Chondrocyte (in vitro differentiated cells): Measurements from ENCODE around the gene RHOT1. TPM values are rescaled to one million over a fixed set of nuclear protein-coding genes. Genes with fewer than 3 reads are reported as not detected.

ENCODE experiments used
- DNase-seq: peaks from one replicate; pipeline ENCODE4 v3.0.0; 2021; ENCODE audit warnings: mixed read lengths, low spot score
- H3K27ac Mint-ChIP-seq: one replicate; pipeline ENCODE4 v1.8.0; 2021; ENCODE audit warnings: mild to moderate bottlenecking, moderate library complexity, mixed read lengths; ENCODE audit not compliant: unreplicated experiment
- H3K27me3 Mint-ChIP-seq: 2 replicates; pipeline ENCODE4 v1.8.0; 2021; ENCODE audit warnings: low read depth, mixed read lengths
- H3K36me3 Mint-ChIP-seq: 2 replicates; pipeline ENCODE4 v1.8.0; 2021; ENCODE audit warnings: low read depth, mixed read lengths
- H3K4me1 Mint-ChIP-seq: 2 replicates; pipeline ENCODE4 v1.8.0; 2021; ENCODE audit warnings: low read depth, mild to moderate bottlenecking, mixed read lengths
- H3K4me3 Mint-ChIP-seq: one replicate; pipeline ENCODE4 v1.8.0; 2021; ENCODE audit warnings: mild to moderate bottlenecking, moderate library complexity, mixed read lengths; ENCODE audit not compliant: unreplicated experiment
- H3K9me3 Mint-ChIP-seq: 2 replicates; pipeline ENCODE4 v1.8.0; 2021; ENCODE audit warnings: low read depth, mixed read lengths
- total RNA-seq: library from RNA; stranded (reverse); gene quantifications from 3 replicates; pipeline ENCODE4 v1.2.1, GENCODE V29; 2021
- TF ChIP-seq, protein P1 (sequence below): fragments of 200-600 bp; sonication (generic); IDR thresholded peaks from 2 replicates; pipeline ENCODE4 v1.5.0; 2021; ENCODE audit warnings: antibody characterized with exemption, mild to moderate bottlenecking, moderate library complexity

RHOT1 gene
- total RNA-seq, 1 donor from 2014 or later = 27.0 TPM

DNA sequence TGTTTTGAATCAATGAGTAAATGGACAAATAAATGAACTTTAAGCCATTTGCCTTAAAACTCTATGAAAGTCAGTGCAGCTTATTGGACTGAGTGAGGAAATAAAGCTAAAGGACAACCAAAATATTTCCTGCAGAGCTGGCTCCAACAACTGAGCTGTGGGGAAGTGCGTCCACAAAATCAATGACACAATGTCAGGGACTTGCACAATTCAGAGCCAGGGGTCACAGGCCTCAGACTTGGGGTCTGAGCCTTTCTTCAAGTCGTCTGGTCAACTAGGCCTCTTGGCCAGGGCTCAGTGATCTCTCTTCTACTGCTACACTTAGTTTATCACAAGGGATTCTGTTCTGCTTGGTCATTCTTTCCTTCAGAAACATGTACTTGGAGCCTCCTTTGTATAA lies 97.2 kb downstream of the RHOT1 start:
- Mint-ChIP-seq H3K27me3 (no peaks in the 10 kb centered on the region), H3K27ac (no peak overlapping the region), H3K4me1 (no peaks in the 10 kb centered on the region), H3K4me3 (no peak overlapping the region), H3K9me3 (no peaks in the 10 kb centered on the region), H3K36me3 (peaks cover 4% of the 10 kb centered on the region)
- TF ChIP-seq, protein P1, sequence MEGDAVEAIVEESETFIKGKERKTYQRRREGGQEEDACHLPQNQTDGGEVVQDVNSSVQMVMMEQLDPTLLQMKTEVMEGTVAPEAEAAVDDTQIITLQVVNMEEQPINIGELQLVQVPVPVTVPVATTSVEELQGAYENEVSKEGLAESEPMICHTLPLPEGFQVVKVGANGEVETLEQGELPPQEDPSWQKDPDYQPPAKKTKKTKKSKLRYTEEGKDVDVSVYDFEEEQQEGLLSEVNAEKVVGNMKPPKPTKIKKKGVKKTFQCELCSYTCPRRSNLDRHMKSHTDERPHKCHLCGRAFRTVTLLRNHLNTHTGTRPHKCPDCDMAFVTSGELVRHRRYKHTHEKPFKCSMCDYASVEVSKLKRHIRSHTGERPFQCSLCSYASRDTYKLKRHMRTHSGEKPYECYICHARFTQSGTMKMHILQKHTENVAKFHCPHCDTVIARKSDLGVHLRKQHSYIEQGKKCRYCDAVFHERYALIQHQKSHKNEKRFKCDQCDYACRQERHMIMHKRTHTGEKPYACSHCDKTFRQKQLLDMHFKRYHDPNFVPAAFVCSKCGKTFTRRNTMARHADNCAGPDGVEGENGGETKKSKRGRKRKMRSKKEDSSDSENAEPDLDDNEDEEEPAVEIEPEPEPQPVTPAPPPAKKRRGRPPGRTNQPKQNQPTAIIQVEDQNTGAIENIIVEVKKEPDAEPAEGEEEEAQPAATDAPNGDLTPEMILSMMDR = no peak
- no peak for DNase-seq

DNA sequence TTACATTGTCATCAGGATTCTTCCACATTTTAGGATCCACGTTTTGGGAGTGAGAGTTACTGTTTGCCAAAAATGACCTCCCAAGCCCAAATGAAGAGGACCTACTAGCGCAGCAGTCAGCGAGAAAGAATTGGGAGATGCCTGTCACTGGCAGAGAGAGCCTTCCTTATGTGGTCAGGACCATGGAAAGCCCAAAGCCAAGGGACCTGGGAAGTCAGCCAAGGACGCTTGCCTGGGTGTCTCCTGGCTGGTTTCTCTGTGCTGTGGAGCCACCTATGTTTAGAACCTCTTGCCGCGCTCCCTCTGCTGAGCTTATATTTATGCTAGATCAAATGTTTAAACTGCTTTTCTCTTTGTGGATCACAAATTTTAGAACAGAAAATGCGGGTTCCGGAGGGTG lies 98.4 kb downstream of the RHOT1 start:
- peaks cover 4% of the 10 kb centered on the region for H3K36me3 Mint-ChIP-seq
- DNase-seq = no peak
- no peak overlapping the region for H3K4me3 Mint-ChIP-seq
- H3K27me3 Mint-ChIP-seq = no peaks in the 10 kb centered on the region
- TF ChIP-seq, protein P1 = no peak
- no peaks in the 10 kb centered on the region for H3K9me3 Mint-ChIP-seq
- no peak overlapping the region for H3K27ac Mint-ChIP-seq
- H3K4me1 Mint-ChIP-seq = no peaks in the 10 kb centered on the region

DNA sequence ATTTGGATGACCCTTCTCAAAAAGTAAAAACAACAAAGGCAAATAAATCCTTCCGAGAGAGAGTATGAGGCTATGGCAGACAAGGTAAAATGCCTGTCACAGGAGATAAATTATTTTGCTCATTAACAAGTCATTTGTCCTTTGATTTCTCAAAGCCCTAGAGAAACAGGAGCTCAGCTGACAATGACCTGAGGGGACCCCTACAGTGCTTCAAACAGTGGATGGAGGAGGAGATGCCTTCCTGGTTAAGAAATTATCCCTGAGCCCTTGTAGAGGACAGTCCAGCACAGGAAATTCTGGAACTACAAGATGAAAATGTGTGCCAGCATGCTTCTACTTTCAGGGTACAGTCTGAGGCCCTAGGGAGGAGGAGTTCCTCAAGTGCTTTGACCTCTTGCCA lies 99.3 kb downstream of the RHOT1 start:
- no peak for DNase-seq
- H3K27me3 Mint-ChIP-seq = no peaks in the 10 kb centered on the region
- H3K4me1 Mint-ChIP-seq = no peaks in the 10 kb centered on the region
- H3K4me3 Mint-ChIP-seq = no peak overlapping the region
- H3K36me3 Mint-ChIP-seq = peaks cover 4% of the 10 kb centered on the region
- H3K9me3 Mint-ChIP-seq = no peaks in the 10 kb centered on the region
- H3K27ac Mint-ChIP-seq = no peak overlapping the region
- TF ChIP-seq, protein P1 = no peak

DNA sequence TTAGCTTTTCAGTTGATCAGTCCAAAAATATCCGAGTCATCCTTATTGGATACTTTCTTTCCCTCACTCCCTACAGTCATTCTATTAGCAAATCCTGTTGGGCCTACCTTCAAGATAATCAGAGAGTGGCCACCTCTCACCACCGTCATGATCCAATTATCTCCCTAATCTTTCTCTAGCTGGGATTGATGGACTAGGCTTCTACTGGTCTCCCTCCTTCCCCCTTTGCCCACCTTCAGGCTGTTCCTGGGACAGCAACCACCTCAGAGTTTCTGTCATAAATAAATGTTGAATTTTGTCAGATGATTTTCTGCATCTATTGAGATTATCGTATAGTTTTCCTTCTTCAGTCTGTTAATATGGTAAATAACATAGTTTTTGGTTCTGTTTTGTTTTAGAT lies 107.2 kb downstream of the RHOT1 start:
- TF ChIP-seq, protein P1 = no peak

DNA sequence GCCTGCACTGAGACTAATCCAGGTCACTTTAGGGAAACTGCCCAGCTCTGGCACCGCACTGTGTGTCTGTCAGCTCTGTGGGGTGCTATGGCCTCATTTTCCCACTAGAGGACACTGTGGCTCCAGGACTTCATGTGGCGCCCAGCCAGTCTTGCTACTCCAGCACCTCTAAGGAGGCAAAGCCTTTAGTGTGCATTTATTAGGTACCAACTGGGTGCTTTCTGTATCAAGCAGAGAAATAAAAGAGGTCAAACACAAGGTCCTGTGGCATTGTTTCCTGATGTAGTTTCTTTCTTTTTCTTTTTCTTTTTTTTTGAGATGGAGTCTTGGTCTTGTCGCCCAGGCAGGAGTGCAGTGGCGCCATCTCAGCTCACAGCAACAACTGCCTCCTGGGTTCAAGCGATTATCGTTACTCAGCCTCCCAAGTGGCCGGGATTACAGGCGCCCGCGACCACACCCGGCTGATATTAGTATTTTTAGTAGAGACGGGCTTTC lies 110.9 kb downstream of the RHOT1 start:
- Mint-ChIP-seq H3K27ac (no peak overlapping the region), H3K4me1 (peaks cover 4% of the 10 kb centered on the region), H3K9me3 (no peaks in the 10 kb centered on the region), H3K27me3 (no peaks in the 10 kb centered on the region), H3K4me3 (no peak overlapping the region), H3K36me3 (no peaks in the 10 kb centered on the region)
- TF ChIP-seq, protein P1 = peak; percentile 91
- no peak for DNase-seq

More for the DNA sequence above, 107.2 kb downstream of the RHOT1 start:
- peaks cover 4% of the 10 kb centered on the region for H3K4me1 Mint-ChIP-seq
- no peak overlapping the region for H3K27ac Mint-ChIP-seq
- no peak overlapping the region for H3K4me3 Mint-ChIP-seq
- no peaks in the 10 kb centered on the region for H3K27me3 Mint-ChIP-seq
- H3K36me3 Mint-ChIP-seq = no peaks in the 10 kb centered on the region
- no peak for DNase-seq
- no peaks in the 10 kb centered on the region for H3K9me3 Mint-ChIP-seq
